OCI-LY3 (cell line): ENCODE measurements around the gene ASB8.
"Not testable (repeated sequence)": the region's sequence is repeated elsewhere in the genome, so short reads cannot be mapped to it uniquely, and the experiment has no call there.

Source experiments
- H2AFZ ChIP-seq: fragments of 200-600, 300-600 bp; shearing (Covaris generic); 2 replicates; pipeline ENCODE4 v1.6.0; 2014; ENCODE audit warnings: antibody characterized with exemption, low read depth, low read length
- H3K27ac ChIP-seq: fragments of 200-600, 300-600 bp; sonication (generic); 2 replicates; pipeline ENCODE4 v1.5.1; 2014; ENCODE audit warnings: mild to moderate bottlenecking, low read length, moderate library complexity, mixed read lengths
- H3K27me3 ChIP-seq: fragments of 200-600, 300-600 bp; sonication (generic); 2 replicates; pipeline ENCODE4 v1.6.1; 2014; ENCODE audit warnings: low read depth, low read length, mixed read lengths
- H3K36me3 ChIP-seq: fragments of 200-600, 300-600 bp; sonication (generic); replicated peaks from 2 replicates; pipeline ENCODE3; 2014; ENCODE audit warnings: low read depth, low read length, mixed read lengths
- H3K4me1 ChIP-seq: fragments of 300-600, 200-600 bp; sonication (generic); 2 replicates; pipeline ENCODE4 v1.6.1; 2014; ENCODE audit warnings: low read length, mixed read lengths
- H3K4me2 ChIP-seq: fragments of 200-600, 300-600 bp; sonication (generic); 2 replicates; pipeline ENCODE4 v1.6.1; 2014; ENCODE audit warnings: low read length, mixed read lengths
- H3K4me3 ChIP-seq: fragments of 300-600, 200-600 bp; sonication (generic); 2 replicates; pipeline ENCODE4 v1.5.1; 2014; ENCODE audit warnings: antibody characterized with exemption, mild to moderate bottlenecking, low read length, moderate library complexity
- H3K79me2 ChIP-seq: fragments of 300-600, 200-600 bp; shearing (Covaris generic); 2 replicates; pipeline ENCODE4 v1.6.1; 2014; ENCODE audit warnings: mild to moderate bottlenecking, low read length, mixed read lengths
- H3K9ac ChIP-seq: fragments of 300-600, 200-600 bp; shearing (Covaris generic); 2 replicates; pipeline ENCODE4 v1.6.0; 2014; ENCODE audit warnings: mild to moderate bottlenecking, low read length, moderate library complexity
- H3K9me3 ChIP-seq: fragments of 200-600, 300-600 bp; shearing (Covaris generic); 2 replicates; pipeline ENCODE4 v1.6.1; 2014; ENCODE audit warnings: low read length, mixed read lengths; ENCODE audit not compliant: insufficient read depth
- H4K20me1 ChIP-seq: fragments of 200-600, 300-600 bp; sonication (generic); 2 replicates; pipeline ENCODE4 v1.6.1; 2016; ENCODE audit warnings: low read length, mixed read lengths; ENCODE audit not compliant: insufficient read depth
- EZH2phosphoT487 ChIP-seq: fragments of 200-600 bp; shearing (Covaris generic); IDR thresholded peaks from 2 replicates; pipeline ENCODE4 v1.6.1; 2018; ENCODE audit warnings: antibody characterized with exemption, mixed run types, low read depth
- TF ChIP-seq, protein P1 (sequence below): fragments of 200-600, 300-600 bp; sonication (generic); IDR thresholded peaks from 2 replicates; pipeline ENCODE4 v1.5.1; 2014; ENCODE audit warnings: antibody characterized with exemption, low read length, low read depth

Gene ASB8

DNA sequence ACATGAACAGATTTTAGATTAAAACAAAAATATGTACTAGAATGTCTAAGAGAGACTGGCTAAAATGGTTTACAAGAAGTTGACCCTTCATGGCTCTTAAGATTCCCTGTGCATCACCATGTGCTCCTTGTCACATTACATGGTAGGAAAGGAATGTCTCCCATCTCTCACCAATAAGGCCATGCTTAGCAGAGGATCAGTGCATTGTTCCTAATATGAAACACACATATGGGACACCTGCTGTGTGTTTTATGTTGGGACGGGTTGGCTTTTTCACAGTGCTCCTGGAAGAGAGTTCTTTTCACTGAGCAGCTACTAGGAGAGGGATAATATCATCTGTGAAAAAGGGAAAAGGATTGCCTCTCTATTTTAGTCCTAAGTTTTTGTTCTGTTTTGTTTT lies 28.5 kb downstream of the ASB8 start:
- Histone ChIP-seq H3K27ac (no peak overlapping the region), H2AFZ (no peak overlapping the region), H3K27me3 (no peaks in the 10 kb centered on the region), H3K79me2 (peaks cover 7% of the 10 kb centered on the region; the same call in 1 of the 2 replicates), H3K4me1 (no peaks in the 10 kb centered on the region), H4K20me1 (no peaks in the 10 kb centered on the region), H3K4me2 (no peak overlapping the region), H3K9me3 (no peaks in the 10 kb centered on the region), H3K36me3 (peaks cover 70% of the 10 kb centered on the region), H3K9ac (no peak overlapping the region), H3K4me3 (no peak overlapping the region)
- TF ChIP-seq, protein P1, sequence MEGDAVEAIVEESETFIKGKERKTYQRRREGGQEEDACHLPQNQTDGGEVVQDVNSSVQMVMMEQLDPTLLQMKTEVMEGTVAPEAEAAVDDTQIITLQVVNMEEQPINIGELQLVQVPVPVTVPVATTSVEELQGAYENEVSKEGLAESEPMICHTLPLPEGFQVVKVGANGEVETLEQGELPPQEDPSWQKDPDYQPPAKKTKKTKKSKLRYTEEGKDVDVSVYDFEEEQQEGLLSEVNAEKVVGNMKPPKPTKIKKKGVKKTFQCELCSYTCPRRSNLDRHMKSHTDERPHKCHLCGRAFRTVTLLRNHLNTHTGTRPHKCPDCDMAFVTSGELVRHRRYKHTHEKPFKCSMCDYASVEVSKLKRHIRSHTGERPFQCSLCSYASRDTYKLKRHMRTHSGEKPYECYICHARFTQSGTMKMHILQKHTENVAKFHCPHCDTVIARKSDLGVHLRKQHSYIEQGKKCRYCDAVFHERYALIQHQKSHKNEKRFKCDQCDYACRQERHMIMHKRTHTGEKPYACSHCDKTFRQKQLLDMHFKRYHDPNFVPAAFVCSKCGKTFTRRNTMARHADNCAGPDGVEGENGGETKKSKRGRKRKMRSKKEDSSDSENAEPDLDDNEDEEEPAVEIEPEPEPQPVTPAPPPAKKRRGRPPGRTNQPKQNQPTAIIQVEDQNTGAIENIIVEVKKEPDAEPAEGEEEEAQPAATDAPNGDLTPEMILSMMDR: no peak
- no peak for TF ChIP-seq EZH2phosphoT487

DNA sequence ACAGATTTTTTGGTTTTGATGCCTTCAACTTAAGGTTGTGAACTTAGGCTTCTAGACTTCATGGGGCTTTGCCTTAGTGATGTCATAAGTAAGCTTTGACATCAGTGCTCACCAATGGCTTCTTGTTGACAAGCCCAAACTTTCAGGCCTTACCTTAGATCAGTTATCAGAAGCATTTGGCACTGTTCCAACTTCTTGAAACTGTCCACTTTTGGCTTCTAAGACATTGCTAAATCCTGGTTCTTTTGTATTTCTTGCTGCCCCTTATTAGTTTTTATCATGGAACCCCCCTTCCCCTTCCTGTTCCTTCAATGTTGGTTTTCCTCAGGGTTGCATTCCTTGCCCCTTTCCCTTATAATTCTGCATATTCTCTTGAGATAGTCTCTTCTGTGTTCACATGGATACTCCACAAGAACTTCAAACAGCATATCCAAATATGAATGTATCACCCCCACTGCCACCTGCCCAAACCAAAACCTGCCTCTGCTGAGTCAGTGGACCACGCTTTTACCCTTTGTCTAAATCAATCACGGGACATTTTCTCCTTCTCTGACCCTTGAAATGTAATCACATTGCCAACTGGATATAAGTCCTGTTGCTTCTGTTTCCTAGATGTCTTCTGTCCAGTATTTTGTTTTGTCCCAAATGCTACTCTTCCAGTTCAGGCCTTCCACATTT lies 30.2 kb downstream of the ASB8 start:
- H3K9me3 ChIP-seq: no peaks in the 10 kb centered on the region
- H3K27ac ChIP-seq: no peak overlapping the region
- H3K4me3 ChIP-seq: no peak overlapping the region
- no peak overlapping the region for H2AFZ ChIP-seq
- TF ChIP-seq, protein P1: no peak
- TF ChIP-seq EZH2phosphoT487: no peak
- H4K20me1 ChIP-seq: no peaks in the 10 kb centered on the region
- H3K9ac ChIP-seq: no peak overlapping the region
- H3K36me3 ChIP-seq: peaks cover 71% of the 10 kb centered on the region
- H3K4me2 ChIP-seq: no peak overlapping the region
- H3K79me2 ChIP-seq: peaks cover 9% of the 10 kb centered on the region; the same call in 1 of the 2 replicates
- no peaks in the 10 kb centered on the region for H3K4me1 ChIP-seq
- no peaks in the 10 kb centered on the region for H3K27me3 ChIP-seq

DNA sequence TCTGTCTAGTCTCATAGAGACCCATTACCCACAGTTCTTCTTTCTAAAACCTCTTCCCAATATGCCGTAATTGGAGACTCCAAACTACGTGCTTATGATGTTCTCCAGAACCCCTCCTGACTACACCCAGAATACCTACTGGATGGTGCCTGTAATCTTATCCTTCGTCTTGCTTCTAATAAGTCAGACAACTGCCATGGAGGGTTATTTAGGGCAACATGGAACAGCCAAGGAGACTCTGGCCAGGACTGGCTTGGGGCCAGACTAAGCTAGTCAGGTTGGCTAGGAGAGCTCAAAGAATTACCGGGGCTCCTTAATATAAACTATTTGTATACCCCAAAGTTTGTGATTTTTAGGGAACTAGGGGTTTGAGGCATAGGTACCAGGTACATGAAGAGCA lies 31.3 kb downstream of the ASB8 start:
- H3K27me3 ChIP-seq: no peaks in the 10 kb centered on the region
- no peaks in the 10 kb centered on the region for H3K4me1 ChIP-seq
- no peak overlapping the region for H3K4me2 ChIP-seq
- H2AFZ ChIP-seq: no peak overlapping the region
- H3K79me2 ChIP-seq: peaks cover 19% of the 10 kb centered on the region
- H3K9ac ChIP-seq: no peak overlapping the region
- no peak overlapping the region for H3K4me3 ChIP-seq
- TF ChIP-seq, protein P1: no peak
- TF ChIP-seq EZH2phosphoT487: no peak
- peaks cover 63% of the 10 kb centered on the region for H3K36me3 ChIP-seq
- no peaks in the 10 kb centered on the region for H4K20me1 ChIP-seq
- no peaks in the 10 kb centered on the region for H3K9me3 ChIP-seq
- H3K27ac ChIP-seq: no peak overlapping the region

DNA sequence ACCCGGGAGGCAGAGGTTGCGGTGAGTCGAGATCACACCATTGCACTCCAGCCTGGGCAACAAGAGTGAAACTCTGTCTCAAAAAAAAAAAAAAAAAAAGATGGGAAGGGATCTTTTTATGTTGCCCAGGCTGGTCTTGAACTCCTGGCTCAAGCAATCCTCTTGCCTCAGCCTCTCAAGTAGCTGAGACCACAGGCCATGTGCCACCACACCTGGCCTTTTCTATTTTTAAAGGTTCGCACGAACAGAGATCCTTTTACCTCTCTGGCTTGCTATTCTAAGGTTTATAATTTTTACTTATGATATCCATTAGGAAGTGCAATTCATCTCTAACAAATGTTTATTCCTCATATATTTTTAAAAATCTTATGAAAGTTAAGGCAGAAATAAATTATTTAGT lies 31.8 kb downstream of the ASB8 start:
- not testable (repeated sequence) for H2AFZ ChIP-seq, H3K4me1 ChIP-seq, H3K9me3 ChIP-seq, H3K27me3 ChIP-seq, H3K9ac ChIP-seq, H3K4me3 ChIP-seq, H4K20me1 ChIP-seq, H3K4me2 ChIP-seq, H3K27ac ChIP-seq
- Histone ChIP-seq H3K36me3 (peaks cover 63% of the 10 kb centered on the region), H3K79me2 (peaks cover 24% of the 10 kb centered on the region)
